HTR-8/SVneo (cell line): ENCODE results near the gene POC1A.
"Not testable (repeated sequence)": the region's sequence is repeated elsewhere in the genome, so short reads cannot be mapped to it uniquely, and the experiment has no call there.

Experiments
- DNase-seq: peaks from one replicate; pipeline ENCODE4 v3.0.0; 2011; ENCODE audit warnings: low spot score, mixed read lengths; ENCODE audit not compliant: insufficient read length
- FAIRE-seq: peaks from 2 replicates; lab custom pipeline; 2011; peaks lifted over from hg19 to GRCh38; lab: Jason Lieb, UNC

POC1A gene

GRCh38 chr3:52036829-52037228 is 117.4 kb downstream of the POC1A start:
- DNase-seq = no peak
- FAIRE-seq = peak; percentile 44

- FAIRE-seq (no peak), DNase-seq (no peak)
Observed at GRCh38 chr3:52036222-52036694, 118.0 kb downstream of the POC1A start.

- DNase-seq (no peak), FAIRE-seq (no peak)
Observed at GRCh38 chr3:52034651-52035050, 119.6 kb downstream of the POC1A start.

- FAIRE-seq = no peak
Observed at GRCh38 chr3:52034212-52034611, 120.0 kb downstream of the POC1A start.

GRCh38 chr3:52033748-52034147 is 120.5 kb downstream of the POC1A start:
- FAIRE-seq, DNase-seq: not testable (repeated sequence)

More at GRCh38 chr3:52034212-52034611, 120.0 kb downstream of the POC1A start:
- no peak for DNase-seq

DNA sequence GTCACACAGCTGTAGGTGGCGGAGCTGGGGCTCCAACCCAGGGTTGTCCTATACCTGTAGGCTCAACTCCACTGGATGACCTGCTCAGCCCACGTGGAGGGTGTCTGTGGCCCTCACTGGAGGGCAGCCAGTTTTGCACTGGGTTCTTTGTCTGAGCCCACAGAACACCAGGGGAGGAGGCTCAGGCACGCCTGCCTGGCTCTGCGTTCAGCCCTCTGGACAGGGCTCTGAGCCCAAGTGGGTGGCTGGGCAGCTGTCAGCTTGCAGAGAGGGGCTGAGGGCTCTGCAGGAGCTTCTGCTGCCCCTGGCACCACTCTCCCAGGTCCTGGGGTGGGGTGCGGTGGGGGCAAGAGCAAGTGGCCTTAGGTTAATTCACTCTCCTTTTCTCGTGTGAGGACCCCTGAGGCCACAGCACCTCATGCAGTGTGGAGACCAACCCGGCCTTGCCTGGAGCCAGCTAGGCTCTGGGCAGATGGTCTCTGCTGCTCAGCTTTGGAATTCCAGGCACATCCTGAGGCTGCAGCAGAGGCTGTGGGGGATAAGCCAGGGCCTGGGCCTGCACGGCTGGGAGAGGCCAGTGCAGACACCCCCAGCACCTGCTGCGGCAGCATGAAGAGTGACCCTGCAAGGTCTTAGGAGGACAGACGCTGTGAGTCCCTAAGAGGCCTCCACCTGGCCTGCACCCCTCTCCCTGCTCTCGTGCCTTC is 121.4 kb downstream of the POC1A start:
- no peak for DNase-seq
- FAIRE-seq = no peak

GRCh38 chr3:52031896-52032295 is 122.3 kb downstream of the POC1A start:
- FAIRE-seq (no peak), DNase-seq (no peak)

GRCh38 chr3:52030714-52031310 is 123.4 kb downstream of the POC1A start:
- FAIRE-seq (no peak), DNase-seq (no peak)

- FAIRE-seq = no peak
- no peak for DNase-seq
Observed at GRCh38 chr3:52029535-52029934, 124.7 kb downstream of the POC1A start.

DNA sequence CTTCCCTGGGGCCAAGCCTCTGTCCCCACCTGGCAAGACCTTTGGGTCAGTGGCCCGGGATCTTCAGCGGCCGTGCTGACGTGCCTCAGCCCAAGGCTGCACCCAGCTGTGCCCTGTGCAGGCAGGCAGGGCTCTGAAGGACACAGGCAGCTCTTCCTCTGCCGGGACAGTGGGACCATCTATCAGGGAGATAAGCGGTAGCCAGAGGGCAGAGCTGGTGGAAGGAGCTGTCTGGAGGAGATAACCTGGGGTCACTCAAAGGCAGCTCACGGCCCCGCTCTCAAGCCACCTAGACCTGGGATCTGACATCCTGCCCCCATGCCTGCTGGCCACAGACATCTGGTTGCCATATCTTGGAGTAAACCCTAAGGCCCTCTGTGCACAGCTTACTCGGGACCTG is 125.2 kb downstream of the POC1A start:
- FAIRE-seq (no peak), DNase-seq (no peak)

- FAIRE-seq = peak; percentile 57
- DNase-seq = no peak
Observed at GRCh38 chr3:52028572-52028971, 125.7 kb downstream of the POC1A start.

- FAIRE-seq (no peak), DNase-seq (no peak)
Observed at GRCh38 chr3:52026041-52026440, 128.2 kb downstream of the POC1A start.

DNA sequence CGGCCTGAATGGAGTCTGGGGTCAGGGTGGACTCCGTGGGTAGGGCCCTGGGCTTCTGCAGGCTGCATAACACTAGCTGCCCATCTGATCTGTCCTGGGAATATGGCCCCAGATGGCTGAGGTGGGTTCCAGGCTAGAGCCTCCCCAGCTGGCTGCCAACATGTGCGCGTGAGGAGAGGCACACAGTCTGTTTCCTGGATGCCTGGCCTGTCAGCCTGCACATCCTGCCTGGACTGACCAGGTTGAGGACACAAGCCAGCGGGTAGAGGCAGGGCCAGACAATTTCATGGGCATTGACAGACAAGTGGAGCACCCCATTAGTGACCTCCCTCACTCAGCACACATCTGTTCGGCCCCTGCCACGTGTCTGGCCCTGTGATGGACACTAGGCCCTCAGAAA is 128.8 kb downstream of the POC1A start:
- peak; percentile 55 for FAIRE-seq

More for the DNA sequence above, 128.8 kb downstream of the POC1A start:
- DNase-seq = no peak
